ENCODE measurements around the gene ZNF275.
A peak's percentile ranks its signal among the peaks of the same experiment; 100 is the strongest.
"Not testable (repeated sequence)": the region's sequence is repeated elsewhere in the genome, so short reads cannot be mapped to it uniquely, and the experiment has no call there.

Gene ZNF275

DNA sequence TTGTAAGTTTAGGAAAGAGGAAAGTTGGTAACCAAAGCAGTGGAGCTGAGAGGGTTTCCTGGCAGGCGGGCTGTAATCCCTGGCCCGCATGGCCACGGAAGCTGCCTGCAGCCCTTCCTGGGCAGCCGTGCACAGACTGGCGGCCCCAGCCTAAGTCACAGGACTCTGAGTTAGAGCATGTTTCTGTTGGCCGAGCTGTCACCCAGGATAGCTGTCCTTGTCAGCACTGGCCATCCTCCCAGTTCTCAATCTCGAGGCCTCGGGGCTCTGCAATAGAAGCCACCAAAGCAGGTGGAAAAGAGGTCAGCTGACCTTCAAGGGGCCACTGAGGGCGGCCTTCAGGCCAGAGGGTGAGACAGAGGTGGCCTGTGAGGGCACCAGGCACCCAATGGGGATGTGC lies 46.7 kb downstream of the ZNF275 start:
- no peak for DNase-seq
- no peak for TF ChIP-seq GATA1 (IDR thresholded peaks at IDR 0.05; ENCODE audit: low read depth, low read length)
- TF ChIP-seq POLR2A (IDR thresholded peaks at IDR 0.05; ENCODE audit: low read length): no peak

DNA sequence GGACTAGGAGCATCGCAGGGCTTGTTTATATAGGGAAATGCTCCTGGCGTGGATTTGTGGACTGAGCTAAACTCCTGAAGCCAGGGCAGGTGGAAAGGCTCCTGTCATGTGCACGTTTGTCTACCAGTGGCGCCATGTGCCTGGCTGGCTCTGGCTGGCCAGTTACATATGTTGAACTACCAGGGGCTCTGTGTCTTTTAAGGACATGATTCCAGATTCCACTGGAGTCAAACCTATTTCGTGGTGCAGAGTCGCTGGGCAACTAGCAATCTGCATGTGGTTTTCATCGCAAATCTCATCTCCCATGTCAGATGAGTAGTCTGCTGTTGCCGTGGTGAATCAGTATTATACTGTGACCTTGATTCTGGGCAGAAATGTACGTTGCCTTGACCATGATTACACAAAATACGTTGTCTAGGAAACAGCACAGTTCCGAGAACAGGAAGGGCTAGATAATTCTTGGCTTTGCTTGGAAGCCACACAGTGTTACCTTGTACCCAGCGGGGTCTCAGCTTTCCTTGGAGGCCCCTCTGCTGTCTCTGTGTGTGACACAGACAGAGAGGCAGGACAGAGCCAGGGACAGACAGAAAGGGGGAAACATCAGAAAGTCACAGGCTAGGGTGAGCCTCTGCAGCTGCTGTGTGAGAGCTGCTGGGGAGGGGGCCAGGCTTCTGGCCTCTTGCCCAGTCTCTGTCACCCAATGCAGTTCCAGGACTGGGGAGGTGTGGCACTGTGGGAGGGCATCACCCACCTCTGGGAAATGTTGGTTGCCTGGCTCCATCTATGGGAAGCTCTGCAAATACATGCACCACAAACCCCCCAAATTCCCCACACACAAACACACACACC lies 48.0 kb downstream of the ZNF275 start:
- DNase-seq: peak; percentile 37 to 72
- TF ChIP-seq GATA1 (IDR thresholded peaks at IDR 0.05; ENCODE audit: low read depth, low read length) (no peak), POLR2A (IDR thresholded peaks at IDR 0.05; ENCODE audit: low read length) (no peak)

DNA sequence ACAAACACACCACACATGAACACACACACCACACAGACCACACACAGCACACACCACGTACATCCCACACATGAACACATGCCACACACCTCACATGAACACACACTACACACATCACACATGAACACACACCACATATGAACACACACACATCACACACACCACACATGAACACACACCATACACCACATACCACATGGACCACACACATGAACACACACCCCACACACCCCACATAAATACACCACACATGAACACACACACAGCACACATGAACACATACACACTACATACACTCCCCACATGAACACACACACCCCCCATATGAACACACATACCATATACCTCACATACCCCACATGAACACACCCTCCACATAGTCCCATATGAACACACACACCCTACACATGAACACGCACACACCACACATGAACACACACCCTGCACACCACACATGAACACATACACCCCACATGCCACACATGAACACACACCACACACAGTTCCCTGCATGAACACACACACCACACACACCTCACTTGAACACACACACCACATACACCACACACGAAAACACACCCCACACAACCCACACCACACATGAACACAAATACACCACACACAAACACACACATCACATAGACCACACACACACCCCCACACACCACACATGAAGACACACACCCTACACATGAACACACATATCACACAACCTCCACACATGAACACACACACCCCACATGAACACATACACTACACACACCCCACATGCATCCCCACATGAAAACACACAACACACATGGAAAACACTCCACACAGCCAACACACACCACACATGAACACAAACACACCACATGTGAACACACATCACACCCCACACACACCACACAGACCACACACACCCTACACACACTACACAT lies 48.9 kb downstream of the ZNF275 start:
- peak in 1 of 2 experiments; percentile 10 for DNase-seq
- TF ChIP-seq POLR2A (IDR thresholded peaks at IDR 0.05; ENCODE audit: low read length): no peak

DNA sequence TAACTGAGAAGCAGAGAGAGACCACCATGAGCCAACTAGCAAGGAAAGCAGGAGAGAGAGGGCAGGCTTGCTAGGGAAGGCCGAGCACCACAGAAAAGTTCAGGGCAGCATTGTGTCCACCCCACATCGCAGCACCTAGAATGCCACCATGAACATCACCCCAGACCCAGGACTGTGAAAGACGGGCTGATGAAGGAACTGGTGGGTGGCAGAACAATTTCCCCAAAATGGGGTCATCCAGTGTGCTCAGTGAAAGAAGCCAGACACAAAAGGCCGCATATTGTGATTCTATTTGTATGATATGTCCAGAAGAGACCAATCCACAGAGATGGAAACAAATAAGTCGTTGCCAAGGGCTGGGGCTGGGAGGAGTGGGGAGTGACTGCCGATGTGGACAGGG lies 50.4 kb downstream of the ZNF275 start:
- no peak for DNase-seq
- TF ChIP-seq GATA1 (IDR thresholded peaks at IDR 0.05; ENCODE audit: low read depth, low read length) (no peak), POLR2A (IDR thresholded peaks at IDR 0.05; ENCODE audit: low read length) (no peak)

DNA sequence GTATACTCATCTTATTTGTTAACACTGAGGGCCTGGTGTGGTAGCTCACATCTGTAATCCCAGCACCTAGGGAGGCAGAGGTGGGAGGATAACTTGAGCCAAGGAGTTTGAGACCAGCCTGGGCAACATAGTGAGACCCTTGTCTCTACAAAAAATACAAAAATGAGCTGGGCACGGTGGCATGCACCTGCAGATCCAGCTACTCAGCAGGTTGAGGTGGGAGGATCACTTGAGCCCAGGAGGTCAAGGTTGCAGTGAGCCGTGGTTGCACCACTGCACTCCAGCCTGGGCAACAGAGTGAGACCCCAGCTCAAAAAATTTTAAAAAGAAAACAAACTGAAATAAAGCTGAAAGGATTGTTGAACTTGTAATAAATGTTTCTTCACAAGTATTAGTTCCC lies 51.0 kb downstream of the ZNF275 start:
- DNase-seq: not testable (repeated sequence)

DNA sequence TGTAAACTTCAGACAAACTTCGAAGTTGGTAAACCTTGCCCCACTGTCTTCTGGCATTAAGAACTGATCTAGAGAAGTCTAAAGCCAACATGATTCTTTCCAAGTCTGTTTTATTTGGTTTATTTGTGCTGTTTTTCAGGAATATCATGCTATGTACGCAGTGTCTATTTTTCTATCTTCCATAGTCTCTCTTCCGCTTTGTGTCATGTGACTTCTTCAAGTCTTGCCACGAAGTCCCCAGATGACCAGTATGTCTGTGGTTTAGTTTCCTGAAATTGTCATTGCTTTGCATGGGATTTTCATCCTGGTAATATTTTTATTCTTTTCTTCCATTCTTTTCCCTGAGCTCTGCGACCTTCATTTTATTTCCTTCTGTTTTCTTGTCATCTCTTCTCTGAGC lies 52.1 kb downstream of the ZNF275 start:
- TF ChIP-seq POLR2A (IDR thresholded peaks at IDR 0.05; ENCODE audit: low read length) (no peak), GATA1 (IDR thresholded peaks at IDR 0.05; ENCODE audit: low read depth, low read length) (no peak)
- no peak for DNase-seq

DNA sequence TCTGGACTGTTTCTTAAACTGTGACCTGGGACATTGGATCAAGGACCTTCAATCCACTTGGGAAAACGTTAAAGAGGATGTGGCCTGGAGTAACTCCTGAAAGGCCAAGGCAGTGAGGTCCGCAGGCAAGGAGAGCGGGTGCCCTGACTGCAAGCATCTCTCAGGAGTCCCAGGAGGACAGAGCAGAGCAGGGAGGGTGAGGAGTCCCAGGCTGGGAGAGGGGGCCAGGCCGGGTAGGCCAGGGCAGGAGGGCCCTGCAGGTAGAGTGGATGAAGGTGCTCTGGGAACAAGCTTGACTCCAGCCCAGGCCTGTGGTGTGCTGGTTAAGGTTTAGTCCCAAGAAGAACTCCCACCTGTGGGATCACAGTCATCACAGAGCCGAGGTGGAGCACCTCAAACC lies 53.4 kb downstream of the ZNF275 start:
- TF ChIP-seq POLR2A (IDR thresholded peaks at IDR 0.05; ENCODE audit: low read length): no peak
- DNase-seq: no peak

DNA sequence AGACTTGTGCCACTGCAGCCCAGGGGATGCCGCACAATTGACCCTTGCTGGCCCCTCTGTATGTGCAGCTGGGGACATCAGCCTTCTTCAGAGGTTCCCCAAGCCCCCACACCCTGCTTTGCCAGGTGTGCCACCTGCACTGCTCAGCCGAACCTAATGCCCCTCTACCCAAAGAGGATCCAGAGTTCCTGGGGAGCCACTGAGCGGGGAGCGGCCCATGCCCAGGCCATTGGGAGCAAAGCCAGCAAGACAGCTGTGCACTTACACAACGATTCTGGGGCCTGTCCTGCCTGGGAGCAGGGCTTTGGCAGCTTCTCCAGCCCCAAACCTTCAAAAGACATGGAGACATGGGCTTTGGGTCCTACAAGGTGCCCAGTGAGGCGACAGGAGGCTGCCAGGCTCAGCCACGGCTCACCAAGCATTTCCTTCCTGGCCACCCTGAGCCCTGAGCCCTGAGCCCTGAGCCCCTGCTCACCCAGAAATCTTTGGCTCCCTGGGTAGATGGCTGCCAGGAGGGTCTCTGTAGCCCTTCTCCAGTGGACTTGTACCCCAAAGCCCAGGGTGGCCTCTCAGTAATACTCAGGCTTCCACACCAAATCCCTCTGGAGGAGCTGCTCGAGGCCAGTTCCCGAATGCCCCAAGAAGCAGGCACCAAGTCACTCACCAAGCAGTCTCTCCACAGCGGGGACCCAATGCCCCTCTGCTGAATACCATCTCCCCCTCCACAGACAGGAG lies 54.2 kb downstream of the ZNF275 start:
- no peak for TF ChIP-seq GATA1 (IDR thresholded peaks at IDR 0.05; ENCODE audit: low read depth, low read length)
- DNase-seq: no peak

DNA sequence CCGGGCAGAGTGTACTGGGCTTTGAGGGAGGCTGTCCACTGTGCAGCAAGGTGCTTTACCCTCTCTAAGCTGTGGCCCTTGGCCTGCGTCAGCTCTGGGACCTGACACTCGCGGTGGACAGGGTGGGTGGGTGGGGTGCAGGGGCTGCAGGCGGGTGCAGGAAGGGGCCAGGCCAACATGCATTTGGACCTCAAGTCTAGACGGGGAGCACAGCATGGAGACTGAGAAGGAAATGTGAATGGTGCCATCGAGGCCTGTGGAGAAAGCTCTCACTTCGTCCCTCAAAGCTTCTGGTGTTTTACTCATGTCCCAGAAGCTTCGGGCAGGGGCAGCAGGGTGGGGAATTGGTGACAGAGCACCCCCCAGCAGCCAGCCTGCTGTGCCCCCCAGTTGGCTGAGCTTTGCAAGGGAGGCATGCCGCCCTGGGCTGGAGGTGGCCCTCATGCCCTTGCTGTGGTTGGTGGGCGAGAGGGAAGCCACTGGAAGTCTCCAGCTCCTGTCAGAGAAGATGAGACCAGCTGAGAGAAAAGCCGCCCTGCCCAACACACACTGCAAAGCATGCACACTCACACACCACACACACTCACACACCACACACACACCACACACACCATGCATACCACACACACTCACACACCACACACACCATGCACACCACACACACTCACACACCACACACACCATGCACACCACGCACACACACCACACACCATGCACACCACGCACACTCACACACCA lies 54.9 kb downstream of the ZNF275 start:
- TF ChIP-seq GATA1 (IDR thresholded peaks at IDR 0.05; ENCODE audit: low read depth, low read length) (no peak), POLR2A (IDR thresholded peaks at IDR 0.05; ENCODE audit: low read length) (no peak)
- peak in 1 of 2 experiments; percentile 12 for DNase-seq

DNA sequence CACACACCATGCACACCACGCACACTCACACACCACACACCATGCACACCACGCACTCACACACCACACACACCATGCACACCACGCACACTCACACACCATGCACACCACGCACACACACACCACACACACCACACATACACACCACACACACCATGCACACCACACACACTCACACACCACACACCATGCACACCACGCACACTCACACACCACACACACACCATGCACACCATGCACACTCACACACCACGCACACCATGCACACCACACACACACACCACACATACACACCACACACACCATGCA lies 55.5 kb downstream of the ZNF275 start:
- DNase-seq: not testable (repeated sequence)

DNA sequence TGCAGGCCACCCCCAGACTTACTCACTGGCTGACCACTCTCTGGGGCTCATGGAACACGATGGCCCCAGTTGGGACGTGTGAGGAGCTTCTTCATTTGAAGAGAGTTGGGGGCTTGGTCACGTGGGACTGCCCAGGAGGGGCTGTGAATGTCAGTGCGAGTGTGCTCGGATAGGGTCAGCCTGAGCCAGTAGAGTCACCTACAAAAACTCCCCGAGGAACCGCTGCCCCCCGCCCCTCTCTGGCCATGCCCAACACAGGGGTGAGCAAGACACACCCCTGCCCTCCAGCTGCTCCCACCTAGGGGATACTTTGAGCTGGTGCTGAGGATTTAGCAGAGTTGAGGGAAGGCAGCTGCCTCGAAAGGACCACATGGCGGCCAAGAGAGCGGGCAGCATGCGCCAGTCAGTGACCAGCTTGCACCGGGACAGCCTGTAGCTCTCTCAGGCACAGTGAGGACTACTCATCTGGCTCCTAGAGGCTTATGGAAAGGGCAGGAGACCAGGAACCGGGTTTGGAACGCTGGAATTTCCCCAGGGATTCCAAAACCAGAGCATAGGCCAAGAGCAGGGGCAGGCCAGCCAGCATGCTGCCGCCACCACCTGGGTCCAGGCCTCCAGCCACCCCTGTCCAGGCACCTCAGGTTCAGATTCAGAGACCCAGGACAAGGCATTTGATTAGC lies 58.8 kb downstream of the ZNF275 start:
- DNase-seq: no peak
- TF ChIP-seq GATA1 (IDR thresholded peaks at IDR 0.05; ENCODE audit: low read depth, low read length) (no peak), POLR2A (IDR thresholded peaks at IDR 0.05; ENCODE audit: low read length) (no peak)

DNA sequence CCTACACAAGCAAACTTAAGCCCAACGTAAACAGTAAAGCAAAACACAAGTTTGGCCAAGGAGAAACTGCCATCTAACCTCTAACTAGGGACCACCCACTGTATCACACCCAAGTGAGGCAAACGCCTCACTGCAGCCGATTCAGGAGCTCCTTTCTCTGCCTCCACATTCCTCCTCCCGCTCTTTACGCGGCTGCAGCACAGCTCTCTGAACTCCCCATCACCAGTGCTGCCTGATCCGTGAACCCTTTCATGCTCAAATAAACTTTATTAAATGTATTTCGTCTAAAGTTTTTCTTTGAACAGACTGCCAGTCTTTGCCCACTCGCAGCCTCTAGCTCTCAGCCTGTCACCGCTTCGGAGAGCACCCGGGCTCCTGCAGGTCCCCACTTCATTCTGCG lies 60.7 kb downstream of the ZNF275 start:
- TF ChIP-seq GATA1 (IDR thresholded peaks at IDR 0.05; ENCODE audit: low read depth, low read length) (no peak), POLR2A (IDR thresholded peaks at IDR 0.05; ENCODE audit: low read length) (no peak)
- no peak for DNase-seq

DNA sequence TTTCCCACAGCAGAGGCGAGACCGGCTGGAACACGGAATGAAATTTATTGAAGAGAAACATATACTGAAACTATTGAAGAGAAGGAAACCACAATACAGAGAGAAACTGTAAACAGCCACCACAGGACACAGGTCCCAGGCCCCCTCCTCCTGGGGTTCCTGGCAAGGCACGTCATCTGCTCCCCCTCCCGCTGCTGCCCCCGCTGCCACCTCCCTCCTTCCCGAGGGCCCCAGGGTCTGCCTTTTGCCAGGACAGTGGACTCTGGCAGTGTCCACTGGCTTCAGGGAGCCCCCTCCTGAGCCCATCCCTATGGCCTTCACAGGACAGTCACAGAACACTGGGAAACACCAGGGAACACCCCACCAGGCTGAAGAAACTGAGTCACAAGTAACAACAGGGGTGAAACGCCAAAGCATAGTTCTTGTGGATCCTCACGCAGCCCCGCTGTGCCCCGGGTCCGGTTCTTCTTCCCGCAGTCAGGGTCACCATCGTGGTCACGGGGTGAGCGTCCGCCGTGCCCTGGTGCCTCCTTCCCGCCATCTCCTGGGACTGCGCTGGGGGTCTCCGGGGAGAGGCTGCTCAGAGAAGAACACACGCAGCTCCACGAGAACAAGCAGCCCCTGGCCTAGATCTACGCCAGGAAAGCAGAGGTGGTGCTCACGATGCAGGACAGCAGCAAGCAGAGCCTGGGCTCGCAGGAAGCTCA lies 61.8 kb downstream of the ZNF275 start:
- no peak for DNase-seq
- TF ChIP-seq GATA1 (IDR thresholded peaks at IDR 0.05; ENCODE audit: low read depth, low read length) (no peak), POLR2A (IDR thresholded peaks at IDR 0.05; ENCODE audit: low read length) (no peak)

Measured in erythroblast (primary cell).